Activated CD8-positive, alpha-beta T cell treated with anti-CD3 and anti-CD28 coated beads for 36 hours (primary cell): ENCODE data around the gene ZMIZ1. TPM values are rescaled to one million over a fixed set of nuclear protein-coding genes. Genes with fewer than 3 reads are reported as not detected.

Experiments
- ATAC-seq: fragments of 200-7000 bp; cut with Tn5 transposase; one replicate; pipeline ENCODE4 v1.10.0; 2021; ENCODE audit warnings: mild to moderate bottlenecking, moderate library complexity
- CTCF ChIA-PET: fragments of 350-600 bp; sonication (Branson Sonifier 250); formaldehyde crosslinking; loops from one replicate; lab custom pipeline; 2021; ENCODE audit warnings: antibody characterized with exemption; lab: Charles Lee
- POLR2A ChIA-PET: fragments of 350-600 bp; sonication (Branson Sonifier 250); formaldehyde crosslinking; loops from one replicate; lab custom pipeline; 2021; ENCODE audit warnings: antibody characterized with exemption; lab: Charles Lee
- DNase-seq: peaks from one replicate; pipeline ENCODE4 v3.0.0-alpha.2; 2020
- H3K27ac Mint-ChIP-seq: one replicate; pipeline ENCODE4 v1.8.0; 2021; ENCODE audit warnings: mild to moderate bottlenecking, mixed read lengths
- H3K27me3 Mint-ChIP-seq: one replicate; pipeline ENCODE4 v1.8.0; 2021; ENCODE audit warnings: mixed read lengths
- H3K36me3 Mint-ChIP-seq: one replicate; pipeline ENCODE4 v1.8.0; 2021; ENCODE audit warnings: low read depth, mixed read lengths
- H3K4me1 Mint-ChIP-seq: one replicate; pipeline ENCODE4 v1.8.0; 2021; ENCODE audit warnings: low read depth, mixed read lengths
- H3K4me3 Mint-ChIP-seq: one replicate; pipeline ENCODE4 v1.8.0; 2021; ENCODE audit warnings: mild to moderate bottlenecking, moderate library complexity, mixed read lengths
- H3K9me3 Mint-ChIP-seq: one replicate; pipeline ENCODE4 v1.8.0; 2021; ENCODE audit warnings: mixed read lengths
- intact Hi-C: fragments of 100-400 bp; cut with micrococcal nuclease; formaldehyde crosslinking; loops from one replicate; pipeline ENCODE4 v1.10.0; 2022
- total RNA-seq, 2 experiments: library from RNA; stranded (reverse); gene quantifications; one replicate each; pipeline ENCODE4 v1.2.3, GENCODE V29; 2021
- TF ChIP-seq, protein P1 (sequence below): fragments of 200-600 bp; IDR thresholded peaks from one replicate; pipeline ENCODE4 v1.8.0; 2022; ENCODE audit warnings: antibody characterized with exemption, mild to moderate bottlenecking

Gene ZMIZ1
- total RNA-seq, 2 experiments from 2014 or later, result 46.5 to 52.2 TPM

GRCh38 chr10:79128241-79128922 lies 59.6 kb downstream of the ZMIZ1 start:
- CTCF ChIA-PET, result no interaction called here
- intact Hi-C loops, result no loop called here
- TF ChIP-seq, protein P1, sequence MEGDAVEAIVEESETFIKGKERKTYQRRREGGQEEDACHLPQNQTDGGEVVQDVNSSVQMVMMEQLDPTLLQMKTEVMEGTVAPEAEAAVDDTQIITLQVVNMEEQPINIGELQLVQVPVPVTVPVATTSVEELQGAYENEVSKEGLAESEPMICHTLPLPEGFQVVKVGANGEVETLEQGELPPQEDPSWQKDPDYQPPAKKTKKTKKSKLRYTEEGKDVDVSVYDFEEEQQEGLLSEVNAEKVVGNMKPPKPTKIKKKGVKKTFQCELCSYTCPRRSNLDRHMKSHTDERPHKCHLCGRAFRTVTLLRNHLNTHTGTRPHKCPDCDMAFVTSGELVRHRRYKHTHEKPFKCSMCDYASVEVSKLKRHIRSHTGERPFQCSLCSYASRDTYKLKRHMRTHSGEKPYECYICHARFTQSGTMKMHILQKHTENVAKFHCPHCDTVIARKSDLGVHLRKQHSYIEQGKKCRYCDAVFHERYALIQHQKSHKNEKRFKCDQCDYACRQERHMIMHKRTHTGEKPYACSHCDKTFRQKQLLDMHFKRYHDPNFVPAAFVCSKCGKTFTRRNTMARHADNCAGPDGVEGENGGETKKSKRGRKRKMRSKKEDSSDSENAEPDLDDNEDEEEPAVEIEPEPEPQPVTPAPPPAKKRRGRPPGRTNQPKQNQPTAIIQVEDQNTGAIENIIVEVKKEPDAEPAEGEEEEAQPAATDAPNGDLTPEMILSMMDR, result no peak
- Mint-ChIP-seq H3K4me1 (peaks cover 4% of the 10 kb centered on the region), H3K9me3 (no peaks in the 10 kb centered on the region), H3K4me3 (no peak overlapping the region), H3K36me3 (no peaks in the 10 kb centered on the region), H3K27ac (no peak overlapping the region), H3K27me3 (no peaks in the 10 kb centered on the region)
- POLR2A ChIA-PET, result no interaction called here
- no peak for DNase-seq
- ATAC-seq, result no peak

DNA sequence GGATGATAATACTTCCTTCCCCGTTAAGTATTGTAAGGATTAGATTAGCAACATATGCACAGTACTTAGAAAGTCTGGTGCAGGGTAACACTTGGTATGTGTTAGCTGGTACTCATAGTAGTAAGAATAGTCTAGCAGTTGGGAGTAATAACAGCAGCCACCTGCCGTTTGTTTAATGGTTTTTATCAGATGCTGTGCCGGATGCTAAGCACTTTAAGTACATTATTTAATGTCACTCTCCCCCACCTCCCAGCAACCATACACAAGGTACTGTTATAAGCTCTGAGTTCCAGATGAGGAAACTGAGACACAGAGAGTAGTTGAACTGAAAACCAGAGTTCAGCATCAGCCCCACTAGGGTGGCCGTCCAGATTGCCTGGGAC lies 60.1 kb downstream of the ZMIZ1 start:
- ChIA-PET CTCF (no interaction called here), POLR2A (no interaction called here)

GRCh38 chr10:79129361-79129997 lies 60.7 kb downstream of the ZMIZ1 start:
- no peaks in the 10 kb centered on the region for H3K9me3 Mint-ChIP-seq
- H3K27ac Mint-ChIP-seq, result no peak overlapping the region
- ChIA-PET CTCF (no interaction called here), POLR2A (no interaction called here)
- no peaks in the 10 kb centered on the region for H3K27me3 Mint-ChIP-seq
- no peak for ATAC-seq
- TF ChIP-seq, protein P1, result no peak
- H3K4me3 Mint-ChIP-seq, result no peak overlapping the region
- no peak for DNase-seq
- H3K4me1 Mint-ChIP-seq, result peaks cover 4% of the 10 kb centered on the region
- no peaks in the 10 kb centered on the region for H3K36me3 Mint-ChIP-seq
- intact Hi-C loops, result no loop called here

More for the DNA sequence above, 60.1 kb downstream of the ZMIZ1 start:
- Mint-ChIP-seq H3K36me3 (no peaks in the 10 kb centered on the region), H3K4me1 (peaks cover 4% of the 10 kb centered on the region), H3K27me3 (no peaks in the 10 kb centered on the region), H3K4me3 (no peak overlapping the region), H3K27ac (no peak overlapping the region), H3K9me3 (no peaks in the 10 kb centered on the region)
- ATAC-seq (no peak), DNase-seq (no peak)
- intact Hi-C loops, result no loop called here
- TF ChIP-seq, protein P1, result no peak

DNA sequence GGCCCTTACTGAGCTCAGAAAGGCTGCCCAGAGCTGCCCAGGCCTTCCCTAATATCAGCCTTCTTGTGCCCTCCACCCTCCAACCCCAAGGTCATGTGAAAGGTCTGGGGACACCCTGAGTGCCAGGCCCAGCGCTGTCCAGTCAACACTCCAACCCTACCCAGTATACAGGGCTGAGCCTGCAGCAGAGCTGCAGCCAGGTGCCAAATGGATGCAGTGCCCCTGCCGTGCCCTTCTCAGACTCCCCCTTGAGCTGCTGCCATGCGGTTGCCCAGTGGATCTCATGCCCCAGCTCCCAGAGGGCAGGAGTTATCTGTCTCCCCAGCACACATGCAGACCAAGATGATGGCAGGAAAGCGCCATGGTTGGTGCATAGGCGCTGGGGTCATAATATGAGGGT lies 61.5 kb downstream of the ZMIZ1 start:
- no peak overlapping the region for H3K27ac Mint-ChIP-seq
- TF ChIP-seq, protein P1, result no peak
- no peak overlapping the region for H3K4me3 Mint-ChIP-seq
- H3K4me1 Mint-ChIP-seq, result peaks cover 4% of the 10 kb centered on the region
- DNase-seq (no peak), ATAC-seq (no peak)
- CTCF ChIA-PET, result no interaction called here
- H3K9me3 Mint-ChIP-seq, result no peaks in the 10 kb centered on the region
- POLR2A ChIA-PET, result interaction anchor here (0.6 kb wide), 1 partner anchor 433 kb away, joined by 3 read pairs; no protein-coding TSS in a partner anchor
- H3K27me3 Mint-ChIP-seq, result no peaks in the 10 kb centered on the region
- intact Hi-C loops, result no loop called here
- no peaks in the 10 kb centered on the region for H3K36me3 Mint-ChIP-seq

GRCh38 chr10:79130846-79131245 lies 62.1 kb downstream of the ZMIZ1 start:
- Mint-ChIP-seq H3K4me3 (no peak overlapping the region), H3K27me3 (no peaks in the 10 kb centered on the region), H3K9me3 (no peaks in the 10 kb centered on the region), H3K27ac (no peak overlapping the region), H3K4me1 (peaks cover 7% of the 10 kb centered on the region), H3K36me3 (no peaks in the 10 kb centered on the region)
- intact Hi-C loops, result no loop called here
- TF ChIP-seq, protein P1, result no peak
- ATAC-seq (no peak), DNase-seq (no peak)
- CTCF ChIA-PET, result no interaction called here
- POLR2A ChIA-PET, result interaction anchor here (0.6 kb wide), 1 partner anchor 433 kb away, joined by 3 read pairs; no protein-coding TSS in a partner anchor
